ENCODE measurements around the gene KSR2.

GRCh38 chr12:117501076-117501869 lies 467.5 kb downstream of the KSR2 start:
- TF ChIP-seq CTCF (conservative IDR thresholded peaks at IDR 0.05; ENCODE audit: low read length) (no peak), EZH2phosphoT487 (IDR thresholded peaks at IDR 0.05; ENCODE audit: borderline replicate concordance, low read depth, low read length) (no peak)

Data from OCI-LY7 (cell line).